PC-9 (cell line): ENCODE measurements around the gene DOCK6.

ENCODE experiments used
- EZH2 ChIP-seq: fragments of 200-600 bp; sonication (generic); IDR thresholded peaks from 2 replicates; pipeline ENCODE4 v1.8.0; 2017; ENCODE audit warnings: antibody characterized with exemption, low read depth
- TF ChIP-seq, protein P1 (sequence below): fragments of 200-600 bp; sonication (generic); conservative IDR thresholded peaks from 2 replicates; pipeline ENCODE4 v1.6.1; 2017; ENCODE audit warnings: mixed run types, antibody characterized with exemption, mild to moderate bottlenecking, moderate library complexity

DNA sequence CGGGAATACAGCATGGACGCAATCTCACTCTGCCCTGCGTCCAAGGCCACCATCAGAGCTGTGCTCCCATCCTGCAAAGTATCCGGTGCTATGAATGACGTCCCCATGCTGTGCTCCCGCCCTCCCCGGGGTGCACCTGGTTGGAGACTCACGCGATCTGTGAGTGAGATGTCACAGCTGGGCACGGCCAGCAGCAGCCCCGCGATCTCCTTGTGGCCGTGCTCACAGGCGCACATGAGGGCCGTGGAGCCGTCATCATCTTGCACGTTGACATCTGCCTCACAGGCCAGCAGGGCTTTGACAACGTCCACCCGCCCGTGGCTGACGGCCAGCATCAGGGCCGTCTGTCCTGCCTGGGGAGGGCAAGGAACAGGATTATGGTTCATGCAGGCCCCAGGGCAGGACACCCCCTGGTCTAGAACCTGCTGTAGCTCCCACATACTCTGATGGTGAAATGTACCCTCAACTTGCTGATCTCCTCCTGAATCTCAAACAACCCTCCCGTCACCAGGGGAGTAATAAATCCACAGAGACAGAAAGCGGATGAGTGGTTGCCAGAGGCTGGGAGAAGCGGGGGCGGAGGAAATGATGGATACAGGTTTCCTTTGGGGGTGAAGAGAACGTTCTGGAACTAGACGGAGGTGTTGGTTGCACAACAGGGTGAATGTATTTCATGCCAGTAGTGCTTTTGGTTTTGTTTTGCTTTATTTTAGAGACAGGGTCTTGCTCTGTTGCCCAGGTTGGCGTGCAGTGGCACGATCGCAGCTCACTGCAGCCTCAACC is 92.2 kb downstream of the DOCK6 start:
- TF ChIP-seq, protein P1, sequence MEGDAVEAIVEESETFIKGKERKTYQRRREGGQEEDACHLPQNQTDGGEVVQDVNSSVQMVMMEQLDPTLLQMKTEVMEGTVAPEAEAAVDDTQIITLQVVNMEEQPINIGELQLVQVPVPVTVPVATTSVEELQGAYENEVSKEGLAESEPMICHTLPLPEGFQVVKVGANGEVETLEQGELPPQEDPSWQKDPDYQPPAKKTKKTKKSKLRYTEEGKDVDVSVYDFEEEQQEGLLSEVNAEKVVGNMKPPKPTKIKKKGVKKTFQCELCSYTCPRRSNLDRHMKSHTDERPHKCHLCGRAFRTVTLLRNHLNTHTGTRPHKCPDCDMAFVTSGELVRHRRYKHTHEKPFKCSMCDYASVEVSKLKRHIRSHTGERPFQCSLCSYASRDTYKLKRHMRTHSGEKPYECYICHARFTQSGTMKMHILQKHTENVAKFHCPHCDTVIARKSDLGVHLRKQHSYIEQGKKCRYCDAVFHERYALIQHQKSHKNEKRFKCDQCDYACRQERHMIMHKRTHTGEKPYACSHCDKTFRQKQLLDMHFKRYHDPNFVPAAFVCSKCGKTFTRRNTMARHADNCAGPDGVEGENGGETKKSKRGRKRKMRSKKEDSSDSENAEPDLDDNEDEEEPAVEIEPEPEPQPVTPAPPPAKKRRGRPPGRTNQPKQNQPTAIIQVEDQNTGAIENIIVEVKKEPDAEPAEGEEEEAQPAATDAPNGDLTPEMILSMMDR: no peak
- TF ChIP-seq EZH2: no peak
